SK-N-DZ (cell line): ENCODE measurements around the gene DACH1.

ENCODE experiments used
- DNase-seq: peaks from one replicate; pipeline ENCODE4 v3.0.0-alpha.2; 2015; ENCODE audit warnings: low spot score

DACH1 gene

DNA sequence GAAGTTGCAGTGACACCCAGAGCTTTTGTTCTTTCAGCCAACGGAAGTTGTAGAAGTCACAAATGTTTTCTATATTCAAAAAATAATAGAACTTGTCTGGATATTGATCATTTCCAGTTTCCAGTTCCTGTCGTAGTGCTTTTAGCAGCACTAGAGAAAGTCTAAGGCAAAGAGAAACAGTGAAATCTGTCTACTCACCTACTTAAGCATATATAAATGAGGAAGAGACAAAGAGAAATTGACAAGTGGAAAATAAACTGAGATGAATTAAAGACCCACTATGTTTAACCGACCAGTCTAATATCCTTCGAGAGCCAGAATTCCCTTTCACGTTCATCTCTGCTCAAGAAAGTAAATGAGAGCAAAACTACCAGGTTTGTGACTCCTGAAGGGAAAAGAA is 36.7 kb downstream of the DACH1 start:
- DNase-seq = no peak

DNA sequence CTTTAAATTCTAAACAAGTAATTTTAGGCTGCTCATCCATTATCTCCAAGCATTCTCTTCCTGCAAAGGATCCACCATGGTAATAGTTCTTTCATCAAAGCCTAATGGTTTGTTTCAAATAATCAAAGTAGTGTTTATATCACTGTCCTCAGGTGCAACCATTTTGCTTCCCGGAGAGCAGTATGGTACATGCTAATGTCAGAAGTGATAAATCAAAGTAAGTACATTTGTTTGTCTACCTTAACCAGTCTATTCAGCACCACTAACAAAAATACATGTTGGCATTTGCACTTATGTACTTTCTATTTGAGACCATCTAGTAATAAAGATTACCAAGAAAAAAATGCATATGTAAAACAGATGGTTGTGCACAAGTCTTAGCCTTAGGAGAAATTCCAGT is 37.5 kb downstream of the DACH1 start:
- DNase-seq = no peak

DNA sequence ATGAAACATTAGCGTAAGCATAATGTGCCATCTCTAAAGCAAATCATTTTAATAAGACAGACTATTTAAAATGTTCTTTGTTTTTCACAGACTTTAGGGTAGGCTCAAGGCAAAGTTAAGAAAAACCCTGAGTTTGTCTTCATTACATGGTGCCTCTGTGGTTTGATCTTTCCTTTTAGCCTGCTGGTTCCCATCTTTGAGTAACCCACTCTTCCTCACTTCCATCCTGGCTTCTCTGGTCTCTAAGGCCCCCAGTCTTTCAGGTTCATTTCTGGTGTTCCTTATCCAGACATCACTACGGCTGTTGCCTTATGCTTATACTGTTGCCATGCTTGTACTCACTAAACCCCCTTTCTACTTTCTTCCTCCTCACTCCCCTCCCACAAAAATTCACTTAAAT is 38.4 kb downstream of the DACH1 start:
- DNase-seq = peak; percentile 39

GRCh38 chr13:71828117-71828516 is 38.9 kb downstream of the DACH1 start:
- DNase-seq = peak; percentile 45

DNA sequence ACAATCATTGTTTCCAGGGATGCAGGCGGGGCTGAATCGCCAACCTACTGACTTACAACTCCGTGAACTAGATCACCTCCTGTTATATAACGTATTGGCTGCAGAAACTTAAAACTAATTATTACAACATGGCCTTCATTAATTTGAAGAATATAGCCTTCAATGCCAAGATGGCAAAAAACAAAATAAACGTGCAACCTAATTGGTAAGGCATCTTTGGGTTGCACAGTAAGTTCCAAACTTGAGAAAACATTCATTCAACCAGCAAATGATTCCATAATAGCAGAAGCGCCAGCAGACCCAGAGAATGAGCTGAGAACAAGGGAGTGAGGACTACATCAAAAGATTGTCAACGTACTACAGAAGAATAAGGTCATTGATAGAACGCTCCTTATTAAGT is 39.8 kb downstream of the DACH1 start:
- DNase-seq = no peak

DNA sequence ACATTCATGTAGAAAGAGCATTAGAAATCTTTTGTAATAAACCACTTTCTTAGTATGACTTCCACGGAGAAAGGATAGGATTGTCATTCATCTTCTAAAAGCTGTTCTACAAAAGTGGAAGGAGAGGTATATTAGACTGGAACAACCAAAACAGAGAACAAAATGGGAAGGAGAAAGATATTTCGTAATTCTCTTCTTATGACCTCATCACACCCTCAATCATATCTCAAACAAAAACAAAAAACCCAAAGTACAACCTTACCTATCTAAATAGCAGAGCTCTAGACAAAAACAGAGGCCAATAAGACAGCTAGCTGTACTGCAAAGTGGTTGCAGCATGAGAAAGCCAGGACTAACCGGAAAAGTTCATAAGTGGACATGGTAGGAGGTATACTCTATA is 46.3 kb downstream of the DACH1 start:
- no peak for DNase-seq

- DNase-seq = no peak
Observed at GRCh38 chr13:71817335-71817734, 49.7 kb downstream of the DACH1 start.

DNA sequence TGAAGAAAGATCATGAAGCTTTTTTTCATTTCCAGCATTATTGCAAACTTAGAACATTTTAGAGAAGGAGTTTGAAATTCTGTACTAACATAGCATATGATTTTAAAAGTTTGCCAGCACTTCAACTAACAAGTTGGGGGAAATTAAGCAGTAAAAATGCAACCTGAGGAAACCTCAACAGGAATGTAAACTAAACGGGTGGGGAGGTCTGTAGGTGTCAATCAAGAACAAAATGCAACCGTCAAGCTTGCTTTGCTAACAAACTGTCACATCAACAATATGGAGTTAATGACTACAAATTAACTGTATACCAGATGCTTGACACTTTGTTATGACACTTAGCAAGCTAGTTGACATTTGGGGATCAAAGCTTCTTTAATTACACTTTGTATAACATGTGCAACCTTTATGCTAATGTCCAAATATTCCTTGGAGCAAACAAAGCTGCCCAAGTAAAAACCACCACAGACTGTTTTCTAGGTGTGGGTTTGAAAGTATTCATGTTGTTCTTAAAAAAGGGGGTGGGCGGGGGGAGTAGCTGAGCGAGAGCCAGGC is 52.1 kb downstream of the DACH1 start:
- no peak for DNase-seq

GRCh38 chr13:71813187-71813586 is 53.8 kb downstream of the DACH1 start:
- no peak for DNase-seq

DNA sequence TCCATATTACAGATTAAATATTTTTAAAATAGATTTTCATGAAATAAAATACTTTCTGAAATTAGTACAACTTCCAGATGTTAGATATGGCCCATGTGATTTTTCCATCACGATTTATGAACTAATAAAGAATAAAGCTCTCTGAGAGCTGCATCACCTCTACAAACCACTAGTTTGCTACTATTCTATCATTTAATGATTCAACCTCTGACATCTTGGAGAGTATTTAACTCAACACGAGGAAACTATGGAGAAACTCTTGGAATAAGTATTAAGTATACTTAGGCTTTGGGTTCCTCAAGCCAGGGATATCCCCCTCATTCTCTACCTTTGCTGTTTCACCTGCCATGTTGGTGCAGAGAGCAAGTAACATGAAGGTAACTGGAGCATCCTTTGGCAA is 55.7 kb downstream of the DACH1 start:
- no peak for DNase-seq

- DNase-seq = no peak
Observed at GRCh38 chr13:71808708-71809107, 58.3 kb downstream of the DACH1 start.

DNA sequence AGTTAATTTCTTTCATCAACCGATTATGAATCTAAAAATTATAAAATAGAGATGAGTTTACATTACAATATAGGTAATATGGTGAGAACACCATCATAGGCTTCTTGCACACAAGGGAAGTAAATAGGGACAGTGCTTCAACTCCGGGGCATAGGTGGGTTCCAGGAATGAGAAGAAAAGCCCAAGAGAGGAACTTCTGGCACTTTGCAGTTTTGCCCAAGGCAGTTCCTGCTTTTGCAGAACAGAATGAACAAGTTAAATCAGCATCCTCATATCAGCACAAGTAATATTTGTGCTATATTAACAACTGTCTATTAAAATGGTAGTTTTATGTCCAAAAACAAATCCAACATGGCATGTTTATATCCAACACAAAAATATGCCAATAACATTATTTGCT is 60.1 kb downstream of the DACH1 start:
- no peak for DNase-seq

DNA sequence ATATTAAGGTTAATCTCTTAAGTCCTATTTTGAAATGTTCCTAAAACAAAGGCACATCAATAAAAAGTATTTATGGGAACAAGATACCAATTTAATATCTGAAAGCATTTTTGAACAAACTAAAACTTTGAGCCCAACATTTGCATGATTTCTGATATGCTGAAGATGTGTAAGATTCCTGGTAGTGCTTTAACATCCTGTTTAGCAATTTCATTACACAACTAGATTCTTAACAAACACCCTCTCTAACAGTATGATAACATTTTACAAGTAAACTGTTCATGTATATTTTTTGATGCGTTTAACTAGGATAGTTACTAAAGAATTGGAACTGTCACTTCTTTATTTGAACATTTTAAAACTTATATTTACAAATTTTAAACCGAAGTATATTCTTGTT is 63.9 kb downstream of the DACH1 start:
- no peak for DNase-seq

DNA sequence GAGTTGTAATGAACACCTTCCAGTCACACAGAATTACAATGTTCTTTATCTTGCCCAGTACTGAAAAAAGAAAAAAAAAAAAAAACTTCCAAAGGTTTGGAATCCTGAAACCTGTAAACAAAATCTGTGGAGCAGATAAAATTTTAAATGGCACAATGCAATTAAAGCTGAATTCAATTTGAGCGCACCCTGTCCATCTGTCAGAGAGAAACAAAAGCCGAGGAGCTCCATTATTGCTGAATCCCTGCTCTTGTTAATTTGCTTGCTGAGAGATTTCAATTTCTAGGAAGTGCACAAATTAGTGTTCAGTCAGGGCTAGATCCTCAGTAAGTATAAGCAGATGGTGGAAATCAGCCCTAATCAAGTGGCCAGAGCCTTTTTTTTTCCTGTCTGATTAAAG is 65.2 kb downstream of the DACH1 start:
- peak; percentile 92 for DNase-seq

GRCh38 chr13:71801165-71801760 is 65.7 kb downstream of the DACH1 start:
- peak; percentile 41 for DNase-seq

DNA sequence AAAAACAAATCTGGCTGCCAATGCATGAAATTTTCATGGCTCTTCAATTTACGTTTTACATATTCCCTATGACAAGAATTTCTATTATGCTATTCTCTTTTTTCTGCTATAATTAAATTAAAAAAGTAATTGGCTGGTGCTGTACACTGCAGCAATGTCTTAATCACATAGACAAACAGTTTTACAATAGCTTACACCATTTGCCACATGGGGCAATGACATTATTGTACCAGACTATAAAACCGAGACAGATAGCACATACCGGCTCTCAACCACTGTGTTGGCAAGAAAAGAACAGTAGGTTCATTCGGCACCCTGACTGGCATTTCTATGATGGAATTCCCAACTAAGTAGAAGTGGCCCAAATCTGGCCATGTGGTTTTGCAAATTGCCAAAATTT is 67.7 kb downstream of the DACH1 start:
- no peak for DNase-seq

DNA sequence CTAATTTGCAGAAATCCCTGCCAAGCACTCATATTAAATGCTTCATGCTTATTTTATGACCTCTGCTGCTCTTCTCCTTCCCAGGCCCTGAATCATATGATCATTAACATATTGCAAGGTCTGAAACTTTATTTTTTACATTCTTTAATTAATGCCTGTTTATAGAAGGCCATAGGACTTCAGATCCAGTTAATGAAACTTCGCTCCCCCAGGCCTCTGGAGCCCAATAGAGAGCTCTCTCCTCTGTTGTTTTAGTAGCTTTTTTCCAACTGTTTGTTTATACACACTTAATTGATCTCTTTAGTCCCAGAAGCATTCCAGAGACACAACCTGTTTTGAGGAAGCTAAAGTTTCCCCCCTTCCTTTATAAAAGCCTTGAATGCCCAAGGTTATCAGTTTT is 68.3 kb downstream of the DACH1 start:
- no peak for DNase-seq

- DNase-seq = peak; percentile 77
Observed at GRCh38 chr13:71797517-71797916, 69.5 kb downstream of the DACH1 start.

- no peak for DNase-seq
Observed at GRCh38 chr13:71789693-71790329, 77.2 kb downstream of the DACH1 start.

- no peak for DNase-seq
Observed at GRCh38 chr13:71789037-71789436, 78.0 kb downstream of the DACH1 start.

- DNase-seq = no peak
Observed at GRCh38 chr13:71787414-71787813, 79.6 kb downstream of the DACH1 start.

- peak; percentile 38 for DNase-seq
Observed at GRCh38 chr13:71786875-71787274, 80.1 kb downstream of the DACH1 start.

DNA sequence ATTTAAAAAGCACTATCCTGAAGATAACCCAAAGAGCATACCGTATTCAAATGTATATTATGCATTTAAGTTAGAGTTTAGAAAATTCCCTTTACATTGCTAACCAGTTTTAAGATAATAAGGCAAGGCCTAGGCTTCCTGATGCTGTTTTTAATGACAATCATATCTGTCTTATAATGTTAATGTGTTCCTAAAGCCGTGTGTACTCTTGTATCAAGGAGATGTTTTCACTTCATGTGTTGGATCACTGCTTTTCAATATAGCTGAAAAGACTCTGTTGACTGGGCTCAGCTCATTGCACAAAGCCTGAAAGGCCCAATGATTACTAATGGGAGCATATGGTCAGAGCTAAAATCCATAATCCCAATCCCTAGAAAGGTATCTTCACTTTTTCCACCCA is 81.6 kb downstream of the DACH1 start:
- no peak for DNase-seq

DNA sequence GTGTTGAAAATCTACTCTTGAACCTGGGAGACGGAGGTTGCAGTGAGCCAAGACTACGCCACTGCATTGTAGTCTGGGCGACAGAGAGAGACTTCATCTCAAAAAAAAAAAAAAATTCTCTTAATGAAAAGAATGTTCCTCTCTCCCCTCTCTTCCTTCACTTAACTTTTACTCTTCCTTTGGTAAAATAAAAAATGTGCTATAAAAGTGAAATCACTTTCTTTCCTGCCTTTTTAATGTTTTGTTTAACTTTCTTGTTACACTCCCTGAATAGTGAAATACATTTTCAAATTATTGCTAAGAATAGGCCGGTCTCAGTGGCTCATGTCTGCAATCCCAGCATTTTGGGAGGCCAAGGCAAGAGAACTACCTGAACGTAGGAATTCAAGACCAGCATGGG is 86.5 kb downstream of the DACH1 start:
- no peak for DNase-seq
